GM20000 (cell line): ENCODE measurements around the gene SYCN.

Source experiments
- DNase-seq: peaks from one replicate; pipeline ENCODE4 v3.0.0; 2012; ENCODE audit warnings: low spot score
- TF ChIP-seq, protein P1 (sequence below): IDR thresholded peaks from 2 replicates; pipeline ENCODE4 v1.5.1; 2012; ENCODE audit warnings: mild to moderate bottlenecking, control low read depth; ENCODE audit errors: extremely low read depth, missing control alignments

The SYCN gene

GRCh38 chr19:39190768-39191167, 13.3 kb downstream of the SYCN start:
- DNase-seq, result no peak
- TF ChIP-seq, protein P1, sequence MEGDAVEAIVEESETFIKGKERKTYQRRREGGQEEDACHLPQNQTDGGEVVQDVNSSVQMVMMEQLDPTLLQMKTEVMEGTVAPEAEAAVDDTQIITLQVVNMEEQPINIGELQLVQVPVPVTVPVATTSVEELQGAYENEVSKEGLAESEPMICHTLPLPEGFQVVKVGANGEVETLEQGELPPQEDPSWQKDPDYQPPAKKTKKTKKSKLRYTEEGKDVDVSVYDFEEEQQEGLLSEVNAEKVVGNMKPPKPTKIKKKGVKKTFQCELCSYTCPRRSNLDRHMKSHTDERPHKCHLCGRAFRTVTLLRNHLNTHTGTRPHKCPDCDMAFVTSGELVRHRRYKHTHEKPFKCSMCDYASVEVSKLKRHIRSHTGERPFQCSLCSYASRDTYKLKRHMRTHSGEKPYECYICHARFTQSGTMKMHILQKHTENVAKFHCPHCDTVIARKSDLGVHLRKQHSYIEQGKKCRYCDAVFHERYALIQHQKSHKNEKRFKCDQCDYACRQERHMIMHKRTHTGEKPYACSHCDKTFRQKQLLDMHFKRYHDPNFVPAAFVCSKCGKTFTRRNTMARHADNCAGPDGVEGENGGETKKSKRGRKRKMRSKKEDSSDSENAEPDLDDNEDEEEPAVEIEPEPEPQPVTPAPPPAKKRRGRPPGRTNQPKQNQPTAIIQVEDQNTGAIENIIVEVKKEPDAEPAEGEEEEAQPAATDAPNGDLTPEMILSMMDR, result no peak

- TF ChIP-seq, protein P1, result no peak
- DNase-seq, result no peak
These were observed 15.1 kb downstream of the SYCN start for GRCh38 chr19:39188960-39189359.

DNA sequence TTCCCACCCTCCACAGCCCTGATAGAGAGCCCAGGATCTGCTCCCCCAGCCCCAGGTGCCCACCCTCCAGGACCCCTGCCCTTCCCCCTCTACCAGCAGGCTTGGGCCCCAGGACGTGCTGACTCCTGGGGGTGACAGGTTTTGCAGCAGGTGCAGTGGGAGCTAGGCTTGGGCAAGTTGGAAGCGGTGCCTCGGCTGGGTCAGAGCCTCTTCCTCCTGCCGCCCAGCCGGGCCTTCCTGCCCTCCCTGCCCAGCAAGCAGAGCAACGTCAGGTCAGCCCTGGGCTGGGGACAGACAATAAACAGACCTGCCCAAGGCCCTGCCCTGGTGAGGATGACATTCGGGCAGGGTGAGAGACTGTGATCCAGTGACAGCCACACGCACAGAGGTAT, 16.5 kb downstream of the SYCN start:
- TF ChIP-seq, protein P1, result peak; percentile 14
- DNase-seq, result no peak

- DNase-seq, result no peak
- TF ChIP-seq, protein P1, result no peak
These were observed 17.7 kb downstream of the SYCN start for GRCh38 chr19:39186391-39186790.

DNA sequence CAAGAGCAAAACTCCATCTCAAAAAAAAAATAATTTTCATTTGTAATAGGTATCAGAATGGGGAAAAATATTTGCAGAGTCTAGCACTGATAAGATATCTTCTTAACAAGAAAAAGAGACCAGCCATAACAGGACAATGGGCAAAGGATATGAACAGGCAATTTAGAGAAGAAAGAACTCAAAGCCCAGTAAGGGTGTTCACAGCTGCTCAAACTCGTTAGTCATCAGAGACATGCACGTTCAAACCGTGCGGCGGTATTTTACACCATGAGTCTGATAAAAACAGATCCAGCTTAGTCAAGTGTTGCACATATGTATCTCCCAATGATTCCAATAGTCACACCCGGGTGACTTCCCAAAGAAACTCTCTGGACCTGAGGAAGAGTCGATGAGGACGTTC, 21.0 kb downstream of the SYCN start:
- TF ChIP-seq, protein P1, result no peak
- no peak for DNase-seq

- TF ChIP-seq, protein P1, result no peak
- no peak for DNase-seq
These were observed 21.9 kb downstream of the SYCN start for GRCh38 chr19:39182174-39182505.

DNA sequence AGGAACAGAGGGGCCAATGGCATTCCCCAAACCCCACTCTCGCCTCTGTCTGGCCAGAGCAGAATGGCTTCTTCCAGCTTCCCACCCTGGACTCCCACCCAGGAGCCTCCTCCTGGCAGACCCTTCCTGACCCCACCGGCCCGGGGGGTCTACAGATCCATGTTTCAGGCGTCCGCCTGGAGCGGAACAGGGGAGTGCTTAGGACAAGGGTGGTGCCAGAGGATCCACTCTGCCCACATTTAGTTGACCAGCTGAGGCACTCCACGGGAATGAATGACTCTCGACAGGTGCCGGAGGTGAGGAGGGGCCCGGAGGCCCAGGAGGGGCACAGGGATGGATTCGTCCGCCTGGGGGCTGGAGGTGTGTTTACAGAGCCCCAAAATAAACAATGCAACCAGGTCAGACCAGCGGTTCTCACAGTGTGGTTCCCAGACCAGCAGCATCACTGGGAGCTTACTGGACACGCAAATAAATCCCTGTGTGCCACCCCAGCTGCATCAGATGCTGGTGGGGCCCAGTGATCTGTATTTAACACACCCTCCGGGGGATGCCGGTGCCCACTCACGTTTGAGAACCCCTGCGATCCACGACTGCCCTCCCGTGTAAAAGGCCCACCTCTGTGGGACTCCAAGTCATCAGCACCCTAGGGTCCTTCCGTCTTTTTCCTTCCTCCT, 22.4 kb downstream of the SYCN start:
- no peak for DNase-seq
- TF ChIP-seq, protein P1, result no peak
